ENCODE measurements around the gene POLQ. TPM values are rescaled to one million over a fixed set of nuclear protein-coding genes. Genes with fewer than 3 reads are reported as not detected.

Gene POLQ
- total and polyA plus RNA-seq, 10 of the 15 experiments (the other 5 are each of a cell fraction or from before 2014, with no cell fraction given), result 3.3 to 22.4 (median 15.9) TPM

GRCh38 chr3:121574449-121574848, 28.7 kb upstream of the POLQ start (continued):
- no peak for TF ChIP-seq ASH2L (IDR thresholded peaks at IDR 0.05; ENCODE audit: borderline replicate concordance, low read depth)
- TF ChIP-seq SREBF1 (IDR thresholded peaks at IDR 0.05; ENCODE audit: low read length), result no peak
- TF ChIP-seq FOXK2 (IDR thresholded peaks at IDR 0.05), result no peak
- no peak for TF ChIP-seq MAX (IDR thresholded peaks at IDR 0.05; ENCODE audit: low read depth, low read length)
- no peak for TF ChIP-seq LARP7 (IDR thresholded peaks at IDR 0.05)
- no peak for TF ChIP-seq NFIC (IDR thresholded peaks at IDR 0.05; ENCODE audit: low read depth, low read length)
- no peak for TF ChIP-seq RFX5 (IDR thresholded peaks at IDR 0.05; ENCODE audit: low read depth, low read length)
- no peak for TF ChIP-seq RB1 (IDR thresholded peaks at IDR 0.05; ENCODE audit: borderline replicate concordance)

DNA sequence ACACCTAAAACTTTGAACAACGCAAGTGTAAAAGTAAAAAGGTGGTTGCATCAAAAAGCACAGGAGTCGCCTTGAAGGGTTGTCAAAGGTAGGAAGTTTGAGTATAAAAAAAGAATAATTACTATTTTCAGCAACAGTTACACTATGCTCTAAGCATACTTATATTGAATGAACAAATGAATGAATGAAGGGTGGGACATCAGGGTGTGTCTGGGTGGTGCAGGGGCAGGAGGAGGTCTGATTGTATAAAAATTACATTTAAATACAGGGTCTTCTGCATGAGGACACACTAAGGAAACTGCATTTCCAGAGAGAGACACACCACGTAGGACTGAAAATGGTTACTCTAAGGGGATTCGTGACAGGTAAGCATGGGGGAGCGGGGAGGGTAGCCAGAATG, 21.9 kb upstream of the POLQ start, which contains the start of gene ARGFX:
ARGFX (plus strand) TSS at position 301 of the 400 bp plus-strand sequence. CDS start 2,765 bp downstream, outside the sequence.
- Histone ChIP-seq H3K36me3 (ENCODE audit: control insufficient read depth in 2 of 2, insufficient read depth in 2 of 2, low read length in 1 of 2) (no peaks in the 10 kb centered on the region), H3K27me3 (replicated peaks in 1 of 2; ENCODE audit: control insufficient read depth in 2 of 2, insufficient read depth in 2 of 2, low read length in 1 of 2) (no peaks in the 10 kb centered on the region; a peak in 1 of 4 replicates), H3K79me2 (ENCODE audit: control insufficient read depth, insufficient read depth, low read length) (no peaks in the 10 kb centered on the region), H3K4me2 (ENCODE audit: control insufficient read depth, insufficient read depth) (no peak within 1 kb of the TSS), H2AFZ (ENCODE audit: control insufficient read depth, low read depth, low read length) (no peak within 1 kb of the TSS), H4K20me1 (ENCODE audit: control insufficient read depth, insufficient read depth) (no peaks in the 10 kb centered on the region), H3K27ac (ENCODE audit: control insufficient read depth, insufficient read depth) (no peak within 1 kb of the TSS), H3K9me3 (replicated peaks; ENCODE audit: control insufficient read depth, insufficient read depth, low read length) (no peaks in the 10 kb centered on the region), H3K9ac (ENCODE audit: control insufficient read depth, insufficient read depth, low read length) (no peak within 1 kb of the TSS), H3K4me3 (no peak within 1 kb of the TSS), H3K4me1 (ENCODE audit: control insufficient read depth, insufficient read depth, low read length) (no peaks in the 10 kb centered on the region)
- in situ Hi-C loops (cut with MboI), result no loop called here
- SMC1A ChIA-PET (ENCODE audit: uncharacterized antibody, unreplicated experiment), result no interaction called here
- POLR2A ChIA-PET, result no interaction called here
- ATAC-seq (no peak), DNase-seq (ENCODE audit: low read depth, low spot score) (no peak), FAIRE-seq (no peak)
- RAD21 ChIA-PET (ENCODE audit: unreplicated experiment), result no interaction called here
- no TSS peak for BruUV-seq (replicated peaks)
- no peak for TF ChIP-seq HSF1 (IDR thresholded peaks at IDR 0.05; ENCODE audit: low read depth, low read length)
- TF ChIP-seq RB1 (IDR thresholded peaks at IDR 0.05; ENCODE audit: borderline replicate concordance), result no peak
- TF ChIP-seq CHD4 (IDR thresholded peaks at IDR 0.05), result no peak
- TF ChIP-seq FOXM1 (IDR thresholded peaks at IDR 0.05; ENCODE audit: low read depth, low read length), result no peak
- 42% methylated on average over 5 of the region's 5 CpGs for WGBS (ENCODE audit: insufficient coverage, insufficient replicate concordance, low lambda C conversion rate, missing lambda C conversion rate)
- intact Hi-C loops (cut with micrococcal nuclease; ENCODE audit: unreplicated experiment), result no loop called here
- CTCF ChIA-PET, result no interaction called here

All from GM12878 (cell line).